Loucy (cell line): ENCODE measurements around the gene KIZ.

Experiments used
- H2AFZ ChIP-seq: fragments of 200-600 bp; sonication (generic); 2 replicates; pipeline ENCODE4 v1.6.0; 2016; ENCODE audit warnings: antibody characterized with exemption, mild to moderate bottlenecking, low read length, moderate library complexity
- H3F3A ChIP-seq: fragments of 200-600 bp; 2 replicates; pipeline ENCODE4 v1.6.0; 2016; ENCODE audit warnings: antibody characterized with exemption, low read depth, mild to moderate bottlenecking
- H3K27me3 ChIP-seq: fragments of 200-600 bp; sonication (generic); 2 replicates; pipeline ENCODE4 v1.6.1; 2014; ENCODE audit warnings: low read length, mild to moderate bottlenecking; ENCODE audit not compliant: insufficient read depth, poor library complexity, severe bottlenecking
- H3K36me3 ChIP-seq: fragments of 200-600 bp; sonication (generic); 2 replicates; pipeline ENCODE4 v1.6.1; 2016; ENCODE audit warnings: low read length; ENCODE audit not compliant: insufficient read depth
- H3K4me1 ChIP-seq: fragments of 200-600 bp; sonication (generic); 2 replicates; pipeline ENCODE4 v1.5.1; 2014; ENCODE audit warnings: low read length, mild to moderate bottlenecking; ENCODE audit not compliant: insufficient read depth, poor library complexity, severe bottlenecking
- H3K4me2 ChIP-seq: fragments of 200-600 bp; sonication (generic); 2 replicates; pipeline ENCODE4 v1.6.0; 2014; ENCODE audit warnings: antibody characterized with exemption, low read length, low read depth, mild to moderate bottlenecking; ENCODE audit not compliant: poor library complexity, severe bottlenecking
- H3K4me3 ChIP-seq: fragments of 200-600 bp; sonication (generic); 2 replicates; pipeline ENCODE4 v1.5.1; 2014; ENCODE audit warnings: low read length, mild to moderate bottlenecking, mixed read lengths; ENCODE audit not compliant: poor library complexity, severe bottlenecking
- H3K79me2 ChIP-seq: fragments of 200-600 bp; sonication (generic); 2 replicates; pipeline ENCODE4 v1.6.1; 2014; ENCODE audit warnings: low read length; ENCODE audit not compliant: insufficient read depth
- H3K9ac ChIP-seq: fragments of 200-600 bp; sonication (generic); 2 replicates; pipeline ENCODE4 v1.6.0; 2014; ENCODE audit warnings: mild to moderate bottlenecking, low read depth, low read length, moderate library complexity; ENCODE audit not compliant: poor library complexity, severe bottlenecking
- H3K9me2 ChIP-seq: fragments of 200-600 bp; sonication (generic); replicated peaks from 2 replicates; pipeline ENCODE4 v1.6.1; 2016; ENCODE audit warnings: low read depth, low read length, mixed read lengths
- H3K9me3 ChIP-seq: fragments of 200-600 bp; sonication (generic); 2 replicates; pipeline ENCODE4 v1.6.1; 2014; ENCODE audit warnings: mild to moderate bottlenecking, antibody characterized with exemption, low read length, low read depth; ENCODE audit not compliant: insufficient read depth
- H4K20me1 ChIP-seq: fragments of 200-600 bp; sonication (generic); 2 replicates; pipeline ENCODE4 v1.6.0; 2014; ENCODE audit warnings: antibody characterized with exemption, low read length, mild to moderate bottlenecking; ENCODE audit not compliant: insufficient read depth, poor library complexity, severe bottlenecking
- CTCF ChIP-seq: fragments of 200-600 bp; sonication (generic); conservative IDR thresholded peaks from 2 replicates; pipeline ENCODE4 v1.5.1; 2014; ENCODE audit warnings: mild to moderate bottlenecking, antibody characterized with exemption, low read length
- EZH2phosphoT487 ChIP-seq: fragments of 200-600 bp; IDR thresholded peaks from 2 replicates; pipeline ENCODE4 v1.6.1; 2018; ENCODE audit warnings: antibody characterized with exemption, mild to moderate bottlenecking, moderate library complexity, borderline replicate concordance

KIZ gene

GRCh38 chr20:21151791-21152190 is 25.9 kb downstream of the KIZ start:
- H3K79me2 ChIP-seq = no peaks in the 10 kb centered on the region
- no peaks in the 10 kb centered on the region for H3K9me2 ChIP-seq
- TF ChIP-seq EZH2phosphoT487 (no peak), CTCF (no peak)
- H3K4me1 ChIP-seq = peaks cover 40% of the 10 kb centered on the region
- no peak overlapping the region for H3K4me3 ChIP-seq
- no peaks in the 10 kb centered on the region for H3K36me3 ChIP-seq
- H3F3A ChIP-seq = no peaks in the 10 kb centered on the region
- H3K27me3 ChIP-seq = no peaks in the 10 kb centered on the region
- H2AFZ ChIP-seq = no peak overlapping the region
- H3K4me2 ChIP-seq = no peak overlapping the region
- H3K9me3 ChIP-seq = no peaks in the 10 kb centered on the region
- no peak overlapping the region for H3K9ac ChIP-seq
- H4K20me1 ChIP-seq = no peaks in the 10 kb centered on the region

- no peak for TF ChIP-seq EZH2phosphoT487
- no peak for TF ChIP-seq CTCF
These were observed 28.8 kb downstream of the KIZ start for GRCh38 chr20:21154692-21155091.

GRCh38 chr20:21155268-21155667 is 29.4 kb downstream of the KIZ start:
- H3K9ac ChIP-seq = no peak overlapping the region
- H3K9me3 ChIP-seq = no peaks in the 10 kb centered on the region
- peaks cover 49% of the 10 kb centered on the region for H3K4me1 ChIP-seq
- H3K36me3 ChIP-seq = no peaks in the 10 kb centered on the region
- peak overlapping the region; percentile 64 for H3K4me2 ChIP-seq
- TF ChIP-seq EZH2phosphoT487 (no peak), CTCF (no peak)
- no peaks in the 10 kb centered on the region for H3F3A ChIP-seq
- no peak overlapping the region for H3K4me3 ChIP-seq
- no peaks in the 10 kb centered on the region for H3K9me2 ChIP-seq
- no peaks in the 10 kb centered on the region for H4K20me1 ChIP-seq
- H3K27me3 ChIP-seq = no peaks in the 10 kb centered on the region
- H2AFZ ChIP-seq = no peak overlapping the region
- H3K79me2 ChIP-seq = no peaks in the 10 kb centered on the region

More at GRCh38 chr20:21154692-21155091, 28.8 kb downstream of the KIZ start:
- no peaks in the 10 kb centered on the region for H3K9me2 ChIP-seq
- H3K9ac ChIP-seq = peak overlapping the region; percentile 26
- H3K4me3 ChIP-seq = peak overlapping the region; percentile 5
- no peaks in the 10 kb centered on the region for H3K27me3 ChIP-seq
- peaks cover 44% of the 10 kb centered on the region for H3K4me1 ChIP-seq
- no peaks in the 10 kb centered on the region for H3K9me3 ChIP-seq
- no peaks in the 10 kb centered on the region for H4K20me1 ChIP-seq
- no peaks in the 10 kb centered on the region for H3K79me2 ChIP-seq
- no peak overlapping the region for H2AFZ ChIP-seq
- no peaks in the 10 kb centered on the region for H3F3A ChIP-seq
- peak overlapping the region; percentile 64 for H3K4me2 ChIP-seq
- H3K36me3 ChIP-seq = no peaks in the 10 kb centered on the region
